Panc1 (cell line): Measurements from ENCODE around the gene RYR3.

Experiments used
- CTCF ChIP-seq: fragments of 450-650 bp; IDR thresholded peaks from 2 replicates; pipeline ENCODE4 v1.5.1; 2017; ENCODE audit warnings: mild to moderate bottlenecking
- POLR2AphosphoS5 ChIP-seq: IDR thresholded peaks from 2 replicates; pipeline ENCODE4 v1.6.1; 2012; ENCODE audit warnings: mild to moderate bottlenecking, low read depth, low read length, moderate library complexity
- REST ChIP-seq, 2 experiments: IDR thresholded peaks; 2 replicates each; pipeline ENCODE4 v1.6.1; 2011 to 2012; ENCODE audit warnings: low read depth in 2 of 2, control low read depth in 1 of 2, low read length in 1 of 2, mild to moderate bottlenecking in 1 of 2, moderate library complexity in 1 of 2; ENCODE audit not compliant: insufficient read depth in 1 of 2
- SIN3A ChIP-seq: IDR thresholded peaks from 2 replicates; pipeline ENCODE4 v1.6.1; 2012; ENCODE audit warnings: low read depth, mild to moderate bottlenecking, low read length, moderate library complexity, borderline replicate concordance; ENCODE audit not compliant: insufficient read depth
- TCF7L2 ChIP-seq: IDR thresholded peaks from 2 replicates; pipeline ENCODE4 v1.6.1; 2011; ENCODE audit warnings: mild to moderate bottlenecking, low read depth, low read length, inconsistent platforms

GRCh38 chr15:33293713-33294334, 16.9 kb upstream of the RYR3 start:
- no peak for TF ChIP-seq CTCF
- no peak for TF ChIP-seq POLR2AphosphoS5
- peak; percentile 60 for TF ChIP-seq TCF7L2
- no peak for TF ChIP-seq REST (IDR thresholded peaks at IDR 0.05; ENCODE audit: insufficient read depth in 1 of 2, low read depth in 2 of 2, low read length in 1 of 2)
- no peak for TF ChIP-seq SIN3A
